Gastrocnemius medialis (tissue), 4 donors: ENCODE results near the gene LDLRAD3.

ENCODE experiments used
- POLR2A ChIP-seq, 2 donors: fragments of 450-650 bp; IDR thresholded peaks; one replicate each; pipeline ENCODE4 v1.6.1; 2017; ENCODE audit warnings: antibody characterized with exemption in 2 of 2, mild to moderate bottlenecking in 2 of 2, moderate library complexity in 2 of 2
- TF ChIP-seq, protein P1 (sequence below), 5 experiments: fragments of 450-650 bp in 3 of 5; fragments of 200-600 bp in 2 of 5; sonication (generic) in 2 of 5; IDR thresholded peaks in 4 of 5; conservative IDR thresholded peaks in 1 of 5; 1 replicate in 4 of 5; 2 replicates in 1 of 5; pipeline ENCODE4 v1.5.1; 2016 to 2019; ENCODE audit warnings: antibody characterized with exemption in 5 of 5, mild to moderate bottlenecking in 3 of 5, moderate library complexity in 3 of 5

DNA sequence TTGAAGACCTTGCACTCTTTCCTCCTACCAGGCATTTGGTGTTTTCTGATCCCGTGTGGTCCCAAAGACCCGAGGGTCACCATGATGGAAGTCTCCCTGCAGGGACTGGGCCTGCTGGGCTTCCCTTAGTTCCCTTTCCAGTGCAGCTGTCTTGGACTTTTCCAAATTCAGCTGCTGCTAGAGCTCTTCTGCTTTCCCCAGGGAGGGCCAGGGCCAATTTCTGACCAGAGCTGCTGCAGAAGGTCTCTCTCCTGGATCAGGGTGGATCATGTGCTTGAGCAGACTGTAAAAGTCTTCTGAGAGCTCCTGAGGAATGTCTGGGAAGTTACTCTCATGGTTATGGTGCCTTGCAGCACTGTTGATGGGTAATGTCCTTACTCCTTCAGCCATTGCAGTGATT is 23.2 kb downstream of the LDLRAD3 start:
- TF ChIP-seq, protein P1, sequence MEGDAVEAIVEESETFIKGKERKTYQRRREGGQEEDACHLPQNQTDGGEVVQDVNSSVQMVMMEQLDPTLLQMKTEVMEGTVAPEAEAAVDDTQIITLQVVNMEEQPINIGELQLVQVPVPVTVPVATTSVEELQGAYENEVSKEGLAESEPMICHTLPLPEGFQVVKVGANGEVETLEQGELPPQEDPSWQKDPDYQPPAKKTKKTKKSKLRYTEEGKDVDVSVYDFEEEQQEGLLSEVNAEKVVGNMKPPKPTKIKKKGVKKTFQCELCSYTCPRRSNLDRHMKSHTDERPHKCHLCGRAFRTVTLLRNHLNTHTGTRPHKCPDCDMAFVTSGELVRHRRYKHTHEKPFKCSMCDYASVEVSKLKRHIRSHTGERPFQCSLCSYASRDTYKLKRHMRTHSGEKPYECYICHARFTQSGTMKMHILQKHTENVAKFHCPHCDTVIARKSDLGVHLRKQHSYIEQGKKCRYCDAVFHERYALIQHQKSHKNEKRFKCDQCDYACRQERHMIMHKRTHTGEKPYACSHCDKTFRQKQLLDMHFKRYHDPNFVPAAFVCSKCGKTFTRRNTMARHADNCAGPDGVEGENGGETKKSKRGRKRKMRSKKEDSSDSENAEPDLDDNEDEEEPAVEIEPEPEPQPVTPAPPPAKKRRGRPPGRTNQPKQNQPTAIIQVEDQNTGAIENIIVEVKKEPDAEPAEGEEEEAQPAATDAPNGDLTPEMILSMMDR (IDR thresholded peaks at IDR 0.05 in 4 of 5, conservative IDR thresholded peaks at IDR 0.05 in 1 of 5) = no peak
- TF ChIP-seq POLR2A (IDR thresholded peaks at IDR 0.05) = no peak
